Brain microvascular endothelial cell (primary cell): Measurements from ENCODE around the gene MYLK4.

Source experiments
- DNase-seq: peaks from one replicate; pipeline ENCODE4 v3.0.0-alpha.2; 2020
- H3K27ac ChIP-seq: fragments of 250-450 bp; sonication (Bioruptor Pico); 2 replicates; pipeline ENCODE4 v1.5.1; 2020; ENCODE audit warnings: mild to moderate bottlenecking, moderate library complexity
- H3K27me3 ChIP-seq: fragments of 250-450 bp; sonication (Bioruptor Pico); replicated peaks from 2 replicates; pipeline ENCODE4 v1.5.1; 2020; ENCODE audit warnings: mild to moderate bottlenecking
- H3K36me3 ChIP-seq: fragments of 250-450 bp; sonication (Bioruptor Pico); replicated peaks from 2 replicates; pipeline ENCODE4 v1.5.1; 2020; ENCODE audit warnings: mild to moderate bottlenecking
- H3K4me3 ChIP-seq: 2 replicates; pipeline ENCODE4 v1.5.1; 2011; ENCODE audit warnings: low read depth, mild to moderate bottlenecking, control low read depth, low read length, moderate library complexity
- CTCF ChIP-seq: IDR thresholded peaks from 2 replicates; pipeline ENCODE4 v1.5.1; 2011; ENCODE audit warnings: low read depth, mild to moderate bottlenecking, moderate library complexity, low read length, control low read depth, inconsistent platforms; ENCODE audit errors: missing control alignments
- in situ Hi-C: cut with HindIII; loops from 2 replicates; pipeline ENCODE4 v1.10.0; 2017; ENCODE audit warnings: low sequenced_read_pairs, low pct_ligation_motif_present

The MYLK4 gene

GRCh38 chr6:2750832-2751231 lies at the start of gene MYLK4:
Gene MYLK4, minus strand, starts transcription at chr6:2750922. Its CDS starts 1,628 bp downstream, at chr6:2749294.
- no peaks in the 10 kb centered on the region for H3K36me3 ChIP-seq
- no peak within 1 kb of the TSS for H3K27ac ChIP-seq
- no peaks in the 10 kb centered on the region for H3K27me3 ChIP-seq
- TF ChIP-seq CTCF = no peak
- in situ Hi-C loops = no loop called here
- no peak within 1 kb of the TSS for H3K4me3 ChIP-seq
- no peak for DNase-seq

GRCh38 chr6:2799936-2800527 lies 49.3 kb upstream of the MYLK4 start:
- Histone ChIP-seq H3K36me3 (no peaks in the 10 kb centered on the region), H3K27ac (no peak overlapping the region), H3K27me3 (no peaks in the 10 kb centered on the region), H3K4me3 (no peak overlapping the region)
- no peak for DNase-seq
- in situ Hi-C loops = no loop called here
- no peak for TF ChIP-seq CTCF

- in situ Hi-C loops = no loop called here
- DNase-seq = no peak
- Histone ChIP-seq H3K27ac (no peak overlapping the region), H3K4me3 (no peak overlapping the region), H3K36me3 (no peaks in the 10 kb centered on the region), H3K27me3 (no peaks in the 10 kb centered on the region)
- TF ChIP-seq CTCF = no peak
These were observed 47.9 kb upstream of the MYLK4 start for GRCh38 chr6:2798586-2799134.

GRCh38 chr6:2797564-2798031 lies 46.9 kb upstream of the MYLK4 start:
- DNase-seq = no peak
- no peak for TF ChIP-seq CTCF
- no peak overlapping the region for H3K27ac ChIP-seq
- H3K4me3 ChIP-seq = no peak overlapping the region
- in situ Hi-C loops = no loop called here
- H3K36me3 ChIP-seq = no peaks in the 10 kb centered on the region
- H3K27me3 ChIP-seq = no peaks in the 10 kb centered on the region

GRCh38 chr6:2796861-2797260 lies 46.1 kb upstream of the MYLK4 start:
- in situ Hi-C loops = no loop called here
- no peak for DNase-seq
- Histone ChIP-seq H3K4me3 (no peak overlapping the region), H3K36me3 (no peaks in the 10 kb centered on the region), H3K27me3 (no peaks in the 10 kb centered on the region), H3K27ac (no peak overlapping the region)
- no peak for TF ChIP-seq CTCF

GRCh38 chr6:2795956-2796355 lies 45.2 kb upstream of the MYLK4 start:
- TF ChIP-seq CTCF = no peak
- no peaks in the 10 kb centered on the region for H3K27me3 ChIP-seq
- in situ Hi-C loops = no loop called here
- H3K4me3 ChIP-seq = no peak overlapping the region
- no peak for DNase-seq
- no peaks in the 10 kb centered on the region for H3K36me3 ChIP-seq
- H3K27ac ChIP-seq = no peak overlapping the region
